Activated CD4-positive, alpha-beta T cell treated with anti-CD3 and anti-CD28 coated beads, Interleukin-2, Interleukin-6, amounts not matched to agents 100 ng/mL and 50 ng/mL, durations not matched to agents 16 hours and 8 hours (primary cell): Measurements from ENCODE around the gene DNAJC17.

Source experiments
- DNase-seq: peaks from one replicate; pipeline ENCODE4 v3.0.0-alpha.2; 2020

Gene DNAJC17

DNA sequence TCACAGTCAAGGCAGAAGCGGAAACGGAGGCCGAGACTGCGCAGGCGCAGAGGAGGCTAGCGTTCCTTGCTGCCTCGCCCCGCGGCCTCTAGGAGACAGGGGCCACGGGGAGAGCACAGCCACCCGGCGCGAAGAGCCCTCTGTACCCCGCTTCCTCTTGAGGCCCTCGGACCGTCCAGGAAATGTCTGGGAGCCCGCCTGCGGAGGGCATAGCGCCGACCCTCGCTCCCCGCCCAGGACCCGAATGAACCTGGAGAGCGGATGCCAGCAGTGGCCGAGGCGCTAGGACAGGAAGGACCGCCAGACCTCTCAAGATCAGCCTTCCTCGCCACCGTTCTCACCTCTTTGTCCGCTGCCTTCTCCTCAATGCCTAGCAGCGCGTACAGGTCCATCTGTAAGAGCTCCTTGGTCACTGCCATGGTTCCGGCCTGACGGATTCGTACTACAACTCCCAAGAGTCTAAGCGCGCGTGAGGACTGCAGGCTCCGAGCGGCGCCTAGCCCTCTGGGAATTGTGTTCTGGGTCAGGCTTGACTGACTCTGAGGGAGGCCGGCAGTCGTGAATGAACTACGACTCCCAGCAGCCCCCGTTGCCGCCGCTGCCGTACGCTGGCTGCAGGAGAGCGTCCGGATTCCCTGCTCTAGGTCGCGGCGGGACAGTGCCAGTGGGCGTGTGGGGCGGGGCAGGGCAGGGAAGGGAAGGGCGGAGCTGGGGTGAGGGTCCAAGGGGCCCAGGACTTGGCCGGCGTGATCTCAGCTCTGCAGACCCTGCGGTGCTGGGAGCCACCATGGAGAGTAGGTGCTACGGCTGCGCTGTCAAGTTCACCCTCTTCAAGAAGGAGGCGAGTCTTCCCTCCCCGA lies at the start of gene DNAJC17, which contains the start of gene ZFYVE19:
Gene DNAJC17 (minus strand): TSS at position 446 of the 860 bp plus-strand sequence. CDS start 27 bp downstream, at position 419.
Gene ZFYVE19 (plus strand): TSS at position 62 of the 860 bp plus-strand sequence. CDS start 501 bp downstream, at position 563.
- peak; percentile 98 for DNase-seq

DNA sequence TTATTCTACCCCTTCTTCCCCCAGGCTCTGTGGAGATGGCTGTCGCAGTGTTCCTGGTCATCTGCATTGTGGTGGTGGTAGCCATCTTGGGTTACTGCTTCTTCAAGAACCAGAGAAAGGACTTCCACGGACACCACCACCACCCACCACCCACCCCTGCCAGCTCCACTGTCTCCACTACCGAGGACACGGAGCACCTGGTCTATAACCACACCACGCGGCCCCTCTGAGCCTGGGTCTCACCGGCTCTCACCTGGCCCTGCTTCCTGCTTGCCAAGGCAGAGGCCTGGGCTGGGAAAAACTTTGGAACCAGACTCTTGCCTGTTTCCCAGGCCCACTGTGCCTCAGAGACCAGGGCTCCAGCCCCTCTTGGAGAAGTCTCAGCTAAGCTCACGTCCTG lies 49.5 kb upstream of the DNAJC17 start:
- DNase-seq, result no peak

GRCh38 chr15:40855706-40856234 lies 48.5 kb upstream of the DNAJC17 start:
- no peak for DNase-seq

- DNase-seq, result no peak
These were observed 46.9 kb upstream of the DNAJC17 start for GRCh38 chr15:40854161-40854560.

DNA sequence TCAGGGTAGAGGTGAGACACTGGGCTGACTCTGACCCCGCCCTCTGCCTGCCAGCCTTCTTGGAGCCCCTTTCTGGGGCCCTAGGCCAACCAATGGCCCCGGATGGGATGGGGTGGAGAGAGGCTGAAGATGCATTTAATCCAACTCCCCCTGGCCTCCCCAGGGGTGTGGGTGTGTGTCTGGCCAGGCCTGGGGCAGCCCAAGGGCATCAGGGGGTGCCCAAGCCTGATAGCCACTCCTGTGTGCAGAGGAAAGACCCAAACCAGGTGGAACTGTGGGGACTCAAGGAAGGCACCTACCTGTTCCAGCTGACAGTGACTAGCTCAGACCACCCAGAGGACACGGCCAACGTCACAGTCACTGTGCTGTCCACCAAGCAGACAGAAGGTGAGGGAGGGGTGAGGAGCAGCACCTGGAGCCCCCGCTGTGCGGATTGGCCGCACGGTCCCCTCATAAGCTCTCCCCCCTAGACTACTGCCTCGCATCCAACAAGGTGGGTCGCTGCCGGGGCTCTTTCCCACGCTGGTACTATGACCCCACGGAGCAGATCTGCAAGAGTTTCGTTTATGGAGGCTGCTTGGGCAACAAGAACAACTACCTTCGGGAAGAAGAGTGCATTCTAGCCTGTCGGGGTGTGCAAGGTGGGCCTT lies 46.1 kb upstream of the DNAJC17 start:
- no peak for DNase-seq

- no peak for DNase-seq
These were observed 45.3 kb upstream of the DNAJC17 start for GRCh38 chr15:40852529-40852928.

DNA sequence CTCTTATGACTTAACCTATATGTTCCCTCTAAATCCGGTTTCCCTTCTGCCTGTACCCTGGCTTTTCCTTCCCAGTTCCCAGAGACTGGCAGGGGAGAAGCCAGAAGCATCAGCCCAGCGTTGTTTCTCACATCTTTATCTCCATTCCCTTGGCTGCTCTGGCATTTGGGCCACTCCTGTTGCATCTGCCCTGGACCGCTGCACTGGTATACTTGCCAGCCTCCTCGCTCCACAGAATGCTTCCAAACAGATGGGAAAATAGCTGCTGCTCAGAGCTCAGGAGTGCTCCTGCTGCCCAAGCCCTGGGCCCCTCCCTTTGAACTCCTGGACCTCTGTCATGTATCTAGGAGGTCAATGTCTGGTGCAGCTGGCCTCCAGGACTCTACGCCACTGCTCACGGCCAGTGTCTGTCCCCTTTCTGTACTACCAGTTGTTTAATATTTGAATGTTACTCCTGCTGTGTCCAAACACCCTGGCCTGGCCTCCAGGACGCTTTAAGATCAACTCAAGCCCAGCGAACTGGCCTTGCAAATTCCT lies 43.4 kb upstream of the DNAJC17 start:
- DNase-seq, result no peak

- DNase-seq, result no peak
These were observed 40.1 kb upstream of the DNAJC17 start for GRCh38 chr15:40847223-40847961.

- DNase-seq, result no peak
These were observed 39.6 kb upstream of the DNAJC17 start for GRCh38 chr15:40846841-40847222.

GRCh38 chr15:40845511-40846284 lies 38.4 kb upstream of the DNAJC17 start:
- DNase-seq, result no peak

- DNase-seq, result no peak
These were observed 37.8 kb upstream of the DNAJC17 start for GRCh38 chr15:40845036-40845435.

DNA sequence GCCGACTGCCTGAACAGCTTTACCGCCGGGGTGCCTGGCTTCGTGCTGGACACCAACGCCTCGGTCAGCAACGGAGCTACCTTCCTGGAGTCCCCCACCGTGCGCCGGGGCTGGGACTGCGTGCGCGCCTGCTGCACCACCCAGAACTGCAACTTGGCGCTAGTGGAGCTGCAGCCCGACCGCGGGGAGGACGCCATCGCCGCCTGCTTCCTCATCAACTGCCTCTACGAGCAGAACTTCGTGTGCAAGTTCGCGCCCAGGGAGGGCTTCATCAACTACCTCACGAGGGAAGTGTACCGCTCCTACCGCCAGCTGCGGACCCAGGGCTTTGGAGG lies 37.4 kb upstream of the DNAJC17 start:
- DNase-seq, result peak; percentile 34

DNA sequence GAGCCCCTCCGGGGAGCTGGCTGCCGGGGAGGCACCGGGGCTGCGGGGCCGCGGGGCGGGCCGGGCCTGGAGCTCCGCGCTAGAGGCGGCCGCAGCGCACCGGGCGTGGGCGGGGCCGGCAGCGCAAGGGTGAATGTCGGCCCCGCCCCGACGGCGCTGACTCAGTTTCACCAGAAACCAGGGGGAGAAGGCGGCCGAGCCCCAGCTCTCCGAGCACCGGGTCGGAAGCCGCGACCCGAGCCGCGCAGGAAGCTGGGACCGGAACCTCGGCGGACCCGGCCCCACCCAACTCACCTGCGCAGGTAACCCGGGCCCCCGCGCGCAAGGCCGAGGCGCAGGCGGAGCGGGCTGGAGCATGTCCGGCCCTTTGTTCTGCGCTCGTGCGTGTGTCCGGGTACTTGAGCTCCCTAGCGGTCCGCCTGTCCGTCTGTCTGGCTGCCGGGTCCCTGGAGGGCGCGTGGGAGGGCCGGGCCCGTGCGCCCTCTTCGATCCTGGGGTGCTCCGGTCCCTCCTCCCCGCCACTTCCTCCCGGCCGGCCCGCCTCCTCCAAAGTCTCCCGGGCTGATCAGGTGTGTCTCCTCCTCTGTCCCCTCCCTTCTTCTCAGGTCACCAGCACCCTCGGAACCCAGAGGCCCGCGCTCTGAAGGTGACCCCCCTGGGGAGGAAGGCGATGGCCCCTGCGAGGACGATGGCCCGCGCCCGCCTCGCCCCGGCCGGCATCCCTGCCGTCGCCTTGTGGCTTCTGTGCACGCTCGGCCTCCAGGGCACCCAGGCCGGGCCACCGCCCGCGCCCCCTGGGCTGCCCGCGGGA lies 36.8 kb upstream of the DNAJC17 start, which contains the start of gene SPINT1:
Gene SPINT1 (plus strand): TSS at position 164 of the 811 bp plus-strand sequence. CDS start 507 bp downstream, at position 671.
- DNase-seq, result peak; percentile 52

DNA sequence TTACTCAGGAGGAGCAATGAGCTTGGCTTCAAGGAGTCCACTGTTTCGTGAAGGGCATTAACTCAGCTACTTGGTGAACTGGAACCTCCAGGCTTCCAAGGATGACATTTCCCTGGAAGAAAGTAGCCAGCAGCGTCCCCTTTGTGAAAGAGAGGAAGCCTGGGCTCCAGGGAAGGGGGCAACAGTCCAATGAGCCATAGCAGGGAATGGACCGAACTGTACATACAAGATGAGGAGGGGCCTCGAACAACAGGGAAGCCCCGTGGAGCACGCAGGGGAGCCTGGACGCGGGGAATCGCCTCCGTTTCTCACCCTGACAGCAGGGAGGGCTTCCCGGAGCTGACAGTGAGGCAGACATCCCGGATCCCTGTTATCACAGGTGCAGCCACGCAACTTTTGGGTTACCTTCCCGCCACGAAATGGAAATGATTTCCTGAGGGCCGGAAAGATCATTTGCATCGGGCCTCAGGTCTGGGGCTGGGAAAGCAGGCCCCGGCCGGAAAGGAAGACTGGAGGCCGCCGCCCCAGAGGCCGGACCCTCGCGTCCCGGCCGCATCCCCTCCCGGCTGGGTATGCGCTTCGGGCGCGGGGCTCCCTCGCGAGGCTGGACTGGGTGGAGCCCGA lies 36.1 kb upstream of the DNAJC17 start:
- no peak for DNase-seq

- no peak for DNase-seq
These were observed 34.5 kb upstream of the DNAJC17 start for GRCh38 chr15:40841741-40842140.

DNA sequence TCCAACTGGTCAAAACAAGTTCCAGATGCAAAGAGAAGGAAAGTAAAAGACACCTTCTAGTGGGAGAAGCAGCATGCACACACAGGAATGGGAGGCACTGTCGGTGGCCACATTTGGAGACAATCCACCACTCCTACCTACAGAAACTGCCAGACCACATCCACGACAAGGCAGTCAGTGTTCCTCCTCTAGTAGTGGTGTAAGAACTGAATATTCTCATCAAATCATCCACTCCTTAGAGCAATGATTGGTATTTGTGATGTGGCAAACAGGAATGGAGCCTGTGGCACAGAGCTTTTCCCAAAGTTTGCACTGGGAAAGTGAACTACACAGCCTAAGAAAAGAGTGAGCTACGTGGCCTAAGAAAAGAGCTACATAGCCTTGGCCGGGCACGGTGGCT lies 31.5 kb upstream of the DNAJC17 start:
- no peak for DNase-seq

- DNase-seq, result no peak
These were observed 28.7 kb upstream of the DNAJC17 start for GRCh38 chr15:40836020-40836419.

DNA sequence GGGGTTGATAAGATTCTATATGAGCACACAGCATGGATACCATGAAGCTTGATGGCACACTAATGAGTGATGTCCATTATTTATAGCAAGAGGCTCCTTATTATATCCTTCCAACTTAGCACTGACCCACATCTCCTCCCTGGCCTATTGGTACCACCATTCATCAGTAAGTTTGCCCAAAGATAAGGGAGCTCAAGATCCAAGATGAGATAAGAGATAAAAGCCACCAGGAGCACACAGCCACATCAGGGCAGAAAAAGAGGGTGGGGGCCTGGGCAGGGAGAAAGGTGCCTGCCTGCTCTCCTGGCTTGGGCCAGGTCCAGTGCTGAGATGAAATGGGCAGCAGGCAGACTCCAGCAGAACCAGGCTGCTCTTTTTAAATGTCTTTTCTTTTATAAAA lies 25.6 kb upstream of the DNAJC17 start:
- DNase-seq, result no peak

- no peak for DNase-seq
These were observed 24.6 kb upstream of the DNAJC17 start for GRCh38 chr15:40831861-40832260.

DNA sequence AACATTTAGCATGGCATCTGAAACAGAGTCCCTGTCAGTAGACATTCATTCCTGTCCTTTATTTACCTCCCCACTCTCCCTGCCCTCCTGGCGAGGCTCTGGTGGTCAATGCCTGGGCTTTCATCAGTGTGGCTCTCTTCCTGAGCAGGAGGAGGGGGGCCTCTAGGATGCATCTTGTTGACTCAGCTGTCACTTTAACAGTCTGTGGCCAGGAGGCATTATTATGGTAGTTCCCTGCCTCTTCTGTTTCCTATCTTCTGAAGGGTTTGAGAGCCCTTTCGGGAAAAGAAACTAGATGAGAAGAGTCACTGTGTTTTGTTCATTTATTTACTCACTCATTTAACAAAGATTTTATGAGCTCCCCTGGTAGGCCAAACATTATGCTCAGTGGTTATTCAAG lies 23.6 kb upstream of the DNAJC17 start:
- no peak for DNase-seq

GRCh38 chr15:40829115-40829514 lies 21.8 kb upstream of the DNAJC17 start:
- no peak for DNase-seq
